Activated T-cell treated with anti-CD3 and anti-CD28 coated beads, Interleukin-2, amount 50 U/mL, for 72 hours (primary cell): Measurements from ENCODE around the gene TLE3. TPM values are rescaled to one million over a fixed set of nuclear protein-coding genes. Genes with fewer than 3 reads are reported as not detected.
"Not testable (repeated sequence)": the region's sequence is repeated elsewhere in the genome, so short reads cannot be mapped to it uniquely, and the experiment has no call there.

Source experiments
- ATAC-seq, 2 donors: fragments of 150-1000 bp; cut with Tn5 transposase; replicated peaks in 1 of 2; 2 replicates each; pipeline ENCODE4 v1.10.0; 2021; ENCODE audit warnings: moderate library complexity in 2 of 2, mild to moderate bottlenecking in 1 of 2
- DNase-seq, 2 donors: peaks; one replicate each; pipeline ENCODE4 v3.0.0; 2021 to 2022; ENCODE audit warnings: mixed read lengths in 1 of 2
- H3K27ac Mint-ChIP-seq: one replicate; pipeline ENCODE4 v1.8.0; 2022; ENCODE audit warnings: mild to moderate bottlenecking, moderate library complexity, mixed read lengths
- H3K27me3 Mint-ChIP-seq: one replicate; pipeline ENCODE4 v1.8.0; 2022; ENCODE audit warnings: low read depth, mixed read lengths
- H3K36me3 Mint-ChIP-seq, 2 donors: one replicate each; pipeline ENCODE4 v1.8.0; 2022; ENCODE audit warnings: mixed read lengths in 2 of 2, mild to moderate bottlenecking in 1 of 2; ENCODE audit not compliant: insufficient read depth in 2 of 2
- H3K4me1 Mint-ChIP-seq: one replicate; pipeline ENCODE4 v1.8.0; 2022; ENCODE audit warnings: low read depth, mixed read lengths
- H3K4me3 Mint-ChIP-seq, 2 donors: one replicate each; pipeline ENCODE4 v1.8.0; 2022; ENCODE audit warnings: mild to moderate bottlenecking in 2 of 2, mixed read lengths in 2 of 2, moderate library complexity in 2 of 2
- H3K9me3 Mint-ChIP-seq, 2 donors: one replicate each; pipeline ENCODE4 v1.8.0; 2022; ENCODE audit warnings: mixed read lengths in 2 of 2
- total RNA-seq, 2 donors: library from RNA; stranded (reverse); gene quantifications; one replicate each; pipeline ENCODE4 v1.2.3, GENCODE V29; 2022

Gene TLE3
- 100 to 1,000 TPM in 1 of 2 donors, 10 to 100 TPM in 1; 84.6 to 112 TPM for total RNA-seq

DNA sequence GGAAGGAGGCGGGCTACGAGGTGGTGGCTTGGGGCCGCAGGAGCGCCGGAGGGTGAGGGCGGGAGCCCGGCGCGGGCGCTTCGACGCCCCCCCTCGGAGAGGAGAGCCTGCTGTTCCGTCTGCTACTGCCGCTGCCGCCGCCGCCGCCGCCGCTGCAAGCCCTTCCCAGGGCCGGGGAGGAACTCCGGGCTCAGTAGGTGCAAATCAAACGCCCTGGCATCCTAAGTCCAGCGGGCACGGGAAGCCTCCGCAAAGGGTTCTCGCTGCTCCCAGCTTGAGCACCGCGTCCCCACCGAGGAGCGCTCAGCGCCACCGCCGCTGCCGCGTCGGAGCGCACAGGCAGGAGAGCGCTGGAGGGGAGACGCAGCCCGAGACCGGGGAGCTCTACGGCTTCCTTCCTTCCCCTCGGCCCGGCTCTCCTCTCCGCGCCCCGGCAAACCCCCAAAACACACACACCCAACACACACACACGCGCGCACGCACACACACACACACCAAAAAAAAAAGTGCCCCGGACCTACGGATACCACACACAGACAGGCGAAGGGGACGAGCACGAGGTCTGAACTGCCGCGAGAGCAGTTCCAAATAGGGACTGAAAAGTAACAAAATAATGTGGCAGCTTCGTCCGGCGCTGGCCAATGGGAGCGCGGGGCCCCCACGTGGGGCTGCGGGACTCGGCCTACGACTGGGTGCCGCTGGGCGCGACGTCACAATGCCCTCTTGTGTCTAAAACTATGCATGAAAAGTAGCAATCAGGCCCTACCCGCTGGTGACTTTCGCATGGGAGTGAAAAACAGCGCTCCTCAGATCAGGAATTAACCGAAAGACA is at the start of gene TLE3:
TSS of gene TLE3 (minus strand) at position 597 of the 832 bp plus-strand sequence. CDS start 1,119 bp downstream, outside the sequence.
- Mint-ChIP-seq H3K4me1 (peaks cover 58% of the 10 kb centered on the region), H3K36me3 (peaks cover 10 to 17% of the 10 kb centered on the region in 2 donors), H3K9me3 (no peaks in the 10 kb centered on the region), H3K27ac (peak within 1 kb of the TSS; percentile 87), H3K4me3 (peak within 1 kb of the TSS; percentile 92 to 99), H3K27me3 (peaks cover 12% of the 10 kb centered on the region)
- ATAC-seq (peak; percentile 70 to 72), DNase-seq (peak; percentile 96 to 98)

DNA sequence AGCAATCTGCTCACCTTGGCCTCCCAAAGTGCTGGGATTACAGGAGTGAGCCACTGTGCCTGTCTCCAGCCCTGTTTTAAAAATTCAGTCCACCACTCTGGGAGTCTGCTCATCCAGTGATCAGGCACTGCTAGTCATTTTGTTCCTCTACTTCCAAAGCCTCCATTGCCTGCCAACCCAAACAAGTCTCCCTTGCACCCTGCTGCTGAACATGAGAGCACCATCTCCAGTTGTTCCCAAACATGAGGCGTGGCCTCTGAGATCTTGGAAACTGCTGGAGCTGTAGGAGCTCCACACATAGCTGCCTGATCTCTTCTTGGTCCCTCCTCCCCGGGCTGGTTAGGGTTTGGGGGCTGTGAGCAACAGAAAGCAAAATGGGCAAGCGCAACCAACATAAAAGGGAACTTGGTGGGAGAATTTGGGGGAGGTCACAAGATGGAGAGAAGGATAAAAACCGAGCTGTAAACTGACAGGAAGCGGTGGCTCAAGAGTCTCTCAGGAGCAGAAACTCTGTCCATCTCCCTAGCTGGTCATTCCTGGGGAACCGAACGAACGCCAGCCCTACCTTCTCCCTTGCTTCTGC is 49.6 kb upstream of the TLE3 start:
- Mint-ChIP-seq H3K27ac (no peak overlapping the region), H3K4me1 (peaks cover 19% of the 10 kb centered on the region), H3K4me3 (no peak overlapping the region), H3K9me3 (no peaks in the 10 kb centered on the region), H3K36me3 (no peaks in the 10 kb centered on the region), H3K27me3 (peaks cover 52% of the 10 kb centered on the region)
- no peak for ATAC-seq
- no peak for DNase-seq

DNA sequence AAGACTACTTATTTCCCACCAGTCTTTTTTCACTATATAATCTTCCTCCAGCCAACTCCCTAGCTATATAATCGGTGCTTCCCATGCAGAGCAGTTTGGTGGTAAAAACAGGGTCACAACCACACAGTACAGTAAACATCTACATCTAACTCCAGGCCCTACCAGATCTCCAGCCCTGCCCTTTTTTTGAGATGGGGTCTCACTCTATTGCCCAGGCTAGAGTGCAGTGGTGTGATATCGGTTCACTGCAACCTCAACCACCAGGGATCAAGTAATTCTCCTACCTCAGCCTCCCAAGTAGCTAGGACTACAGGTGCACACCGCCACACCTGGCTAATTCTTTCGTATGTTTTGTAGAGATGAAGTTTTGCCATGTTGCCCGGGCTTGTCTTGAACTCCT is 49.1 kb upstream of the TLE3 start:
- no peak overlapping the region for H3K27ac Mint-ChIP-seq
- ATAC-seq (no peak), DNase-seq (no peak)
- no peaks in the 10 kb centered on the region for H3K36me3 Mint-ChIP-seq
- peaks cover 52% of the 10 kb centered on the region for H3K27me3 Mint-ChIP-seq
- H3K4me3 Mint-ChIP-seq = no peak overlapping the region
- H3K4me1 Mint-ChIP-seq = peaks cover 24% of the 10 kb centered on the region
- no peaks in the 10 kb centered on the region for H3K9me3 Mint-ChIP-seq

- DNase-seq = no peak
- H3K4me3 Mint-ChIP-seq = no peak overlapping the region
- peaks cover 52% of the 10 kb centered on the region for H3K27me3 Mint-ChIP-seq
- no peaks in the 10 kb centered on the region for H3K36me3 Mint-ChIP-seq
- ATAC-seq = no peak
- H3K27ac Mint-ChIP-seq = no peak overlapping the region
- H3K9me3 Mint-ChIP-seq = no peaks in the 10 kb centered on the region
- peaks cover 30% of the 10 kb centered on the region for H3K4me1 Mint-ChIP-seq
Measured at GRCh38 chr15:70146162-70146561, 48.4 kb upstream of the TLE3 start.

GRCh38 chr15:70145261-70145660 is 47.5 kb upstream of the TLE3 start:
- no peak overlapping the region for H3K27ac Mint-ChIP-seq
- H3K36me3 Mint-ChIP-seq = no peaks in the 10 kb centered on the region
- H3K27me3 Mint-ChIP-seq = peaks cover 52% of the 10 kb centered on the region
- peaks cover 39% of the 10 kb centered on the region for H3K4me1 Mint-ChIP-seq
- no peak overlapping the region for H3K4me3 Mint-ChIP-seq
- no peak for ATAC-seq
- no peaks in the 10 kb centered on the region for H3K9me3 Mint-ChIP-seq
- no peak for DNase-seq

- ATAC-seq (peak; percentile 87 to 88), DNase-seq (peak; percentile 54 to 70)
- Mint-ChIP-seq H3K36me3 (no peaks in the 10 kb centered on the region), H3K27me3 (peaks cover 57% of the 10 kb centered on the region), H3K27ac (no peak overlapping the region), H3K4me3 (peak overlapping the region in 1 of 2 donors; percentile 14), H3K9me3 (no peaks in the 10 kb centered on the region), H3K4me1 (peaks cover 36% of the 10 kb centered on the region)
Measured at GRCh38 chr15:70142322-70143191, 44.8 kb upstream of the TLE3 start.

GRCh38 chr15:70142072-70142321 is 44.3 kb upstream of the TLE3 start:
- no peak overlapping the region for H3K27ac Mint-ChIP-seq
- H3K4me3 Mint-ChIP-seq = peak overlapping the region; percentile 22 to 70
- ATAC-seq = peak; percentile 75 to 77

DNA sequence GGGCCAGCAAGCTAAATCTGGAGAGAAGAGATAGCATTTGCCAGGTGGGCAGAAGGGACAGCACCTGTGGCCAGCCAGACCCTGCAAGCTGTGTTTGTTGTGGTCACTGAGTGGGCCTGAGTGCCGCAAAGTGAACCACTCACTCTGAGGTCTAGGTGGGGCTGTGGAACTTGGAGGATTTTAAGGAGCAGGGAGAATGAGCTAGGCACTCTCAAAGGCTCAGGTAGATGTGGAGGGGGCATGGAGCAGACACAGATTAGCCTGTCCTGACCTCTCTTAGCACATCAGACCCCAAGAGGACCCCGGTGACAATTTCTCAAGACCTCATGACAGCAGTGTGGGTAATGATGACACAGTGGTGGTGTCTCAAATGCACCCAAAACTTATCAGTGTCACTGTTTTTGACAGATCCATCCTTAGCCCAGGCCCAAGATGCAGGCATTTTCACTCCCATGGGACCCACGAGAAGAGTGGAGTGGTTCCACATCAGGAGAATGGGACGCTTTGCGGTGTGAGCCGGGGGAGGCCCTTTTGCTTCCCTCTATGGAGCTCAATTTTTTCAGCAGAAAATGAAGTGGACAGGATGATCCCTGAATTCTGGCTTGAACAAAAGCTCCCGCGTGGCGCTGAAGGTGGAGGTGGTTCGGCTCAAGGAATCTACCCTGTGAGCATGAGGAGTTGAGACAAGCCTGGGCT is 43.8 kb upstream of the TLE3 start:
- peak in 1 of 2 donors; percentile 15 for DNase-seq
- H3K27ac Mint-ChIP-seq = no peak overlapping the region
- ATAC-seq = peak; percentile 14 to 23
- no peaks in the 10 kb centered on the region for H3K9me3 Mint-ChIP-seq
- no peaks in the 10 kb centered on the region for H3K36me3 Mint-ChIP-seq
- H3K4me1 Mint-ChIP-seq = peaks cover 32% of the 10 kb centered on the region
- peak overlapping the region; percentile 67 to 70 for H3K4me3 Mint-ChIP-seq
- H3K27me3 Mint-ChIP-seq = peaks cover 46% of the 10 kb centered on the region

More at GRCh38 chr15:70142072-70142321, 44.3 kb upstream of the TLE3 start:
- H3K27me3 Mint-ChIP-seq = peaks cover 51% of the 10 kb centered on the region
- no peak for DNase-seq
- no peaks in the 10 kb centered on the region for H3K9me3 Mint-ChIP-seq
- H3K36me3 Mint-ChIP-seq = no peaks in the 10 kb centered on the region
- peaks cover 32% of the 10 kb centered on the region for H3K4me1 Mint-ChIP-seq

- Mint-ChIP-seq H3K4me1 (peaks cover 32% of the 10 kb centered on the region), H3K27ac (no peak overlapping the region), H3K36me3 (no peaks in the 10 kb centered on the region), H3K4me3 (peak overlapping the region; percentile 67 to 70), H3K27me3 (peaks cover 39% of the 10 kb centered on the region), H3K9me3 (no peaks in the 10 kb centered on the region)
- ATAC-seq = peak; percentile 14 to 25
- DNase-seq = peak; percentile 27 to 30
Measured at GRCh38 chr15:70140543-70141375, 43.0 kb upstream of the TLE3 start.

- peaks cover 35% of the 10 kb centered on the region for H3K27me3 Mint-ChIP-seq
- H3K4me1 Mint-ChIP-seq = peaks cover 32% of the 10 kb centered on the region
- H3K36me3 Mint-ChIP-seq = peaks cover 0 to 2% of the 10 kb centered on the region in 2 donors
- ATAC-seq = no peak
- H3K27ac Mint-ChIP-seq = no peak overlapping the region
- H3K9me3 Mint-ChIP-seq = no peaks in the 10 kb centered on the region
- no peak for DNase-seq
- no peak overlapping the region for H3K4me3 Mint-ChIP-seq
Measured at GRCh38 chr15:70140025-70140542, 42.4 kb upstream of the TLE3 start.

DNA sequence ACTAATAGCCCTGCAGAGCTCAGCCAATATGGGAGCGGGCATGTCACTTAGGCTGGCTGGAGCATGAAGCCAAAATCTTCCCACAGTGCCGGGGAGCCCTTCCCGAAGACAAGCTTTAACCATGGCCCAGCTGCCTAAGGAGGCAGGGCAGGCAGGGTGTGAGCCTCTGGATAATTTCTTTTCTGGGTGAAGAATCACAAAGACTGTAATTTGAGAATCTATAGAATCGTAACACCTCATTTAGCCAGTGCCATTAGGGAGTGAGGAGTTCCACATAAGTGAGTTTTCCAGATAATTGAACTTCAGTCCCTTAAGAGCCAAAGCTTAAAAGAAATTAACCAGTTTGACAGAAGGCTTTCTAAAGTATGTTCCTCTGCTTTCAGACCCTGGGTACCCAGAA is 40.2 kb upstream of the TLE3 start:
- peaks cover 0 to 2% of the 10 kb centered on the region in 2 donors for H3K36me3 Mint-ChIP-seq
- peaks cover 34% of the 10 kb centered on the region for H3K27me3 Mint-ChIP-seq
- no peaks in the 10 kb centered on the region for H3K9me3 Mint-ChIP-seq
- no peak overlapping the region for H3K4me3 Mint-ChIP-seq
- no peak for DNase-seq
- no peak for ATAC-seq
- peaks cover 29% of the 10 kb centered on the region for H3K4me1 Mint-ChIP-seq
- no peak overlapping the region for H3K27ac Mint-ChIP-seq

DNA sequence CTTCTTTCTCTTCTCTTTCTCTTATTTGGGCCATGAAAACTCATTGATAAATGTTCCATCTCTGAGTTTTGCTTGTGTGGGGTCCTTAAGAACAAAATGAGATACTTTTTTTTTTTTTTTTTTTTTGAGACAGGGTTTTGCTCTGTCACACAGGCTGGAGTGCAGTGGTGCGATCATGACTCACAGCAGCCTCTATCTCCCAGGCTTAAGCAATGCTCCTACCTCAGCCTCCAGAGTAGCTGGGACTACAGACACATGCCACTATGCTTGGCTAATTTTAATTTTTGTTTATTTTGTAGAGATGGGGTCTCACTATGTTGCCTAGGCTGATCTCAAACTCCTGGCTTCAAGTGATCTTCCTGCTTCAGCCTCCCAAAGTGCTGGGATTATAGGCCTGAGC is 39.3 kb upstream of the TLE3 start:
- not testable (repeated sequence) for H3K27ac Mint-ChIP-seq, H3K4me3 Mint-ChIP-seq, H3K9me3 Mint-ChIP-seq, DNase-seq, ATAC-seq, H3K36me3 Mint-ChIP-seq
- H3K4me1 Mint-ChIP-seq = peaks cover 19% of the 10 kb centered on the region
- peaks cover 28% of the 10 kb centered on the region for H3K27me3 Mint-ChIP-seq
